Liver (tissue), 3 donors: ENCODE results near the gene PLCB4.

Source experiments
- EGR1 ChIP-seq, 2 donors: IDR thresholded peaks; 2 replicates each; pipeline ENCODE4 v1.6.1; 2016 to 2018; ENCODE audit warnings: antibody characterized with exemption in 2 of 2, low read depth in 2 of 2
- TF ChIP-seq, protein P1 (sequence below): fragments of 150-350 bp; IDR thresholded peaks from 2 replicates; pipeline ENCODE4 v1.5.1; 2017; ENCODE audit warnings: improper control_type of control experiment, low read depth, low read length; ENCODE audit not compliant: missing input control
- TF ChIP-seq, protein P2 (sequence below): IDR thresholded peaks from 2 replicates; pipeline ENCODE4 v1.6.1; 2016; ENCODE audit warnings: antibody characterized with exemption
- donor health status: healthy.
- donor health status: healthy.

DNA sequence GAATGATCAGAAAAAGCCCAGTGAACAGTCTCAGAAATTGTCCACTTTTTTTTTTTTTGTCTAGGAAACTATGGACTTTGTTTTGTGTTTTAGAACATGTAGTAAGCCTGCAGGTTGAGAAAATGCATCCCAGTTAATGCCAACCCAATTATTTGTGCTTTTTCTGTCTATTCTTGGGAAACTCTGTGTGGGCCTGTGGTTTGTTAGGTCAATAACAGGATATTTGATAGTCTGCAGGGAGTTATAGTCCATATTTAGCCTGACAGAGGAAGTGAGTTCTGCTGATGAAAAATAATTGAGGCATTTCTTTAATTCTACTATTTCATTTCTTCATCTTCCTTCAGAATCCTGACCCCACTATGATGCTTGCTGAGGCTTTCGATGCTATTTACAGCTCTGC lies 291.5 kb downstream of the PLCB4 start:
- TF ChIP-seq, protein P1, sequence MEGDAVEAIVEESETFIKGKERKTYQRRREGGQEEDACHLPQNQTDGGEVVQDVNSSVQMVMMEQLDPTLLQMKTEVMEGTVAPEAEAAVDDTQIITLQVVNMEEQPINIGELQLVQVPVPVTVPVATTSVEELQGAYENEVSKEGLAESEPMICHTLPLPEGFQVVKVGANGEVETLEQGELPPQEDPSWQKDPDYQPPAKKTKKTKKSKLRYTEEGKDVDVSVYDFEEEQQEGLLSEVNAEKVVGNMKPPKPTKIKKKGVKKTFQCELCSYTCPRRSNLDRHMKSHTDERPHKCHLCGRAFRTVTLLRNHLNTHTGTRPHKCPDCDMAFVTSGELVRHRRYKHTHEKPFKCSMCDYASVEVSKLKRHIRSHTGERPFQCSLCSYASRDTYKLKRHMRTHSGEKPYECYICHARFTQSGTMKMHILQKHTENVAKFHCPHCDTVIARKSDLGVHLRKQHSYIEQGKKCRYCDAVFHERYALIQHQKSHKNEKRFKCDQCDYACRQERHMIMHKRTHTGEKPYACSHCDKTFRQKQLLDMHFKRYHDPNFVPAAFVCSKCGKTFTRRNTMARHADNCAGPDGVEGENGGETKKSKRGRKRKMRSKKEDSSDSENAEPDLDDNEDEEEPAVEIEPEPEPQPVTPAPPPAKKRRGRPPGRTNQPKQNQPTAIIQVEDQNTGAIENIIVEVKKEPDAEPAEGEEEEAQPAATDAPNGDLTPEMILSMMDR = no peak
- no peak for TF ChIP-seq EGR1 (IDR thresholded peaks at IDR 0.05; ENCODE audit: low read depth in 2 of 2)
- TF ChIP-seq, protein P2, sequence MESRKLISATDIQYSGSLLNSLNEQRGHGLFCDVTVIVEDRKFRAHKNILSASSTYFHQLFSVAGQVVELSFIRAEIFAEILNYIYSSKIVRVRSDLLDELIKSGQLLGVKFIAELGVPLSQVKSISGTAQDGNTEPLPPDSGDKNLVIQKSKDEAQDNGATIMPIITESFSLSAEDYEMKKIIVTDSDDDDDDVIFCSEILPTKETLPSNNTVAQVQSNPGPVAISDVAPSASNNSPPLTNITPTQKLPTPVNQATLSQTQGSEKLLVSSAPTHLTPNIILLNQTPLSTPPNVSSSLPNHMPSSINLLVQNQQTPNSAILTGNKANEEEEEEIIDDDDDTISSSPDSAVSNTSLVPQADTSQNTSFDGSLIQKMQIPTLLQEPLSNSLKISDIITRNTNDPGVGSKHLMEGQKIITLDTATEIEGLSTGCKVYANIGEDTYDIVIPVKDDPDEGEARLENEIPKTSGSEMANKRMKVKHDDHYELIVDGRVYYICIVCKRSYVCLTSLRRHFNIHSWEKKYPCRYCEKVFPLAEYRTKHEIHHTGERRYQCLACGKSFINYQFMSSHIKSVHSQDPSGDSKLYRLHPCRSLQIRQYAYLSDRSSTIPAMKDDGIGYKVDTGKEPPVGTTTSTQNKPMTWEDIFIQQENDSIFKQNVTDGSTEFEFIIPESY = no peak
